HG03108 (cell line): ENCODE results near the gene MEIS2.

Source experiments
- ATAC-seq: cut with Tn5 transposase; IDR thresholded peaks from one replicate; pipeline ENCODE4 v1.9.1; 2021; ENCODE audit warnings: moderate library complexity; ENCODE audit not compliant: unreplicated experiment

Gene MEIS2

DNA sequence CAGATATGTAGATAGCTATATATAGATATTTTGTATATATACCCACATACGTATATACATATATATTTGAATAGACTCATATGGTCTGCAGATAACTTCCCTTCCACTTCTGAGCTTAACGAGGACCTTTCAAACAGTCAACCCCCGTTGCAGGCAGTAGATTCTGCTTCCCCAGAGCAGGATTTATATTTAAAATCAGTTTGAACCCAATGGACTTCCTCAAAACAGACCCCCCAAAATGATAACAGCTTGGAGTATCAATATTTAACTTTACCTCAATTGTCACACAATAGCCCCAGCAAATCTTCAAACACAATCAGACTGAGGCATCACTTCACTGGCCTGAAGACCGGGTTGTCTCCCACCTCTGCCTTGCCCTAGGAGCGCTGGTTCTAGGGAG lies 218.3 kb downstream of the MEIS2 start:
- ATAC-seq, result no peak

DNA sequence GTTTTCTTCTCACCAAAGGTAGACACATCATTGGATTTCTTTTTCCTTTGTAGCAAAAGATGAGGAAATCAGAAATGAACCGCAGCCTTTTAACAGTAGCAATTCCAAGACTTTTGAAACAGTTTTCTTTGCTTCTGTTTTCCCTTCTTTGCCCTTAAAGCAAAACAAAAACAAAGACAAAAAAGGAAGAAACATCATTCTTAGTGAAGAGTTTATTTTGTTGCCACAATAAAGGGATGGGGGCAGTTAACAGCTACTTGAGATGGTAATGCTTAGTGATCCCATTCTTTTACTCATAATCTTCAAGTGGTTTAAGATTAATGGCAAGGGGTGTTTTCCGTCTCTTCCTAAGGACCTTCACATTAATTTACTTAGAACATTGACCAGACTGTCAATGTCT lies 218.8 kb downstream of the MEIS2 start:
- no peak for ATAC-seq

DNA sequence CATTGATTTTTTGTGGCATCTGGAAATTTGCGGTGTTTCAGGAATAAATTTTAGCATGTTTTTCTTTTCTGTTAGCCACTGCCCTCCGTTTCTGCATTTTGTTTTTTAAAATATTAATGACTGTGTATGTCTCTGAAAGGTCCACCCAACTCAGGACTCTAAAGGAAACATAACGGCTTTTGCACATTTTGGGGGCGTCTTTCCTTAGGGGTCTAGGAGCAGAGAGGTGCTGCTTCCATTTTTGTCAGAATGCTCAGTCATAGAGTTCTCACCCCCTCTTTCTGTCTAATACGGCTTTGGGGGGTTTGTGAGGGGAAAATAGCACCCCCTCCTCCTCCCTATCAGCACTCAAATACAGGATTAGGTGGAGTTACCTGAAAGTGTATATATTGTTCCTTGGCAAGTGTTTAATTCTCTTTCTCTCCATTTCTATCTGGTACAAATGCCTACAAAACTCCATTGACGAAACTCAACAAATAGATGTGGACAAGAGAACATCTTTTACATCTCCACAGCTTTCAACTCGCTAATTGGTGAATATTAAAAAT lies 219.4 kb downstream of the MEIS2 start:
- ATAC-seq, result no peak

GRCh38 chr15:36880224-36880912 lies 220.0 kb downstream of the MEIS2 start:
- no peak for ATAC-seq

DNA sequence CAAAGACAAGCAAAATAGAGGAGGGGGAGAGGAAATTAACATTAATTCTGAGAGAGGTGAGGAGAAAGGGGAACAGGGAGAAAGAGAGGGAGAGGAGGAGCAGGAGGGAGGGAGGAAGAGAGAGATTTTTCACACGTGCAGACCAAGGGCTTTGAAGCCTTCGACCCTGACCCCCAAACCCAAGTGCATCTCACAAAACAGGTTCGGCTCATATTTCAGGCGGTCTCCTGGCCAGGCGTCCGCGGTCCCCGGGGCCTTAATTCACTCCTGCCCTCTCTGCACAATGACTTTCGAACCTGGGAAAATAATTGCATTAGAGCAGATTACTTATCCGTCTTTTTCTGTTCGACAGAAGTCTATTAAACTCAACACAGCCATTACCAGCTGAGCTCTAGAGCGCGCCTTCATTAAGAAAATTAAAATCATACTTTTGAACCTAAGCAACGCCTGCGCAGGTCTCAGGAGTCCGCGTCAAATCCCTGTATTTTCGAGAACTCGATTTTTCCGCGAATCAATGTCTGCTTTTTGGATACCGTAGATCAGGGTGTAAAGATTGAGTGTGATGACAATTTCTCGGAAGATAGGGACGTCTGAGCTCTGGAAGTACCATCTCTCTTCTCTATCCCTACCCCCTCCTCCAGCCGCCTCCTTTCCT lies 220.7 kb downstream of the MEIS2 start:
- ATAC-seq, result no peak

GRCh38 chr15:36878684-36879262 lies 221.6 kb downstream of the MEIS2 start:
- ATAC-seq, result no peak

DNA sequence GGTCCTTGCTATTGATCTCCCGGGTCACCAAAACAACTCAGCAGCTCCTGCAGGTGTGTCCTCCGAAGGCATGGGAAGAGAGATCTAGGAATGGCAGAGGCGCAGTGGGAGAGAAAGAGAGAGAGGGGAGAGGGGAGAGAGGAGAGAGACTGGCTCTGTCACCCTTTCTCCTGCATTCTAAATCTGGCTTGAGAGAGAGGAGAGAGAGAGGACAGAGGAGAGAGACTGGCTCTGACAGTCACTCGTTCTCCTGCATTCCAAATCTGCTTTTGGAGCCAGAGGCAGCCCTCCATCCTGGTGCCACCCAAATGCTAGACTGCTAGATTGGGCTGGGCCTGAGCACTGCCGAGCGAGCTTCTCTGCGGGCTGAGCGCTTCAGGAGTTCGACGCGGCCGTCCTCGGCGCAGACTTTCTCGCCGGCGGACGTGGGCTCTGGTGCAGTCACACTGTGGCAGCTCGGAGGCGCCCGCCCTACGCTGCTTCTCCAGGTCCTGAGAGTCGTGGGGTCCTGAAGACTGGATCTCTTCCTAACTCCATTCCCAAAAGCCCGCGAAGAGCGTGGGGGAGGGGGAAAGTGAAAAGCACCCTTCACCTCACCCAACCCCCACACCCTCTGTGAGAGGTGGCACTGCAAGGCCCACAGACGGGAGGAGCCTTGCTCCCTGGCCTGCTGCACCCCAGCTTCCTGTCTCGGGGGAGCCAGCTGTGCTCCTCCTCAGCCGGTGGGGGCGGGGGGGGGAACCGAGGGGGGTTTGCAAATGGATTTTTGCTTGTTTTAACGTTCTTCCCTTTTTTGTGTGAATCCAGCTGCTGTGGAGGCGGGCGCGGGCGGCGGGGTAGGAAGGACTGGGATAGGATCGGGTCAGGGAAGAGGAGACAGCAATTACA lies 222.3 kb downstream of the MEIS2 start:
- ATAC-seq, result no peak

DNA sequence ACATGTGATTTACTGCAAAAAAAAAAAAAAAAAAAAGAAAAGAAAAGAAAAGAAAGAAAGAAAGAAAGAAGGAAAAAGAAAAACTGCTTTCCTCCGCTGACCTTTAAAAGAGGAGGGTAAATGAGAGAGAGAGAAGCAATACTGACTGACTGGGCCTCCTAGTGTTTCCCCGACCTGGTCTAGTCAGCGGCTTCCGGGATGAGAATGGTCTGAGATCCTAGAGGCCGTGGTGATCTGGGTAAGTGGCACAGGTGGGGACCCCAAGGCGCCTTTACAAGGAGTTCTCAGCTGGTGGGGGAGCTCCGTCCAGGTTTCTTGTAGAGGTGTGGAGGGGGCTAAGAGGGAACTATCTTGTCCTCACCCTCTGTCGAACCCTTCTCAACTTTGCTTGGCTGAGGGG lies 223.1 kb downstream of the MEIS2 start:
- no peak for ATAC-seq

GRCh38 chr15:36875740-36876334 lies 224.5 kb downstream of the MEIS2 start:
- no peak for ATAC-seq

- no peak for ATAC-seq
These were observed 225.4 kb downstream of the MEIS2 start for GRCh38 chr15:36874930-36875329.

GRCh38 chr15:36867436-36867835 lies 232.9 kb downstream of the MEIS2 start:
- ATAC-seq, result no peak

DNA sequence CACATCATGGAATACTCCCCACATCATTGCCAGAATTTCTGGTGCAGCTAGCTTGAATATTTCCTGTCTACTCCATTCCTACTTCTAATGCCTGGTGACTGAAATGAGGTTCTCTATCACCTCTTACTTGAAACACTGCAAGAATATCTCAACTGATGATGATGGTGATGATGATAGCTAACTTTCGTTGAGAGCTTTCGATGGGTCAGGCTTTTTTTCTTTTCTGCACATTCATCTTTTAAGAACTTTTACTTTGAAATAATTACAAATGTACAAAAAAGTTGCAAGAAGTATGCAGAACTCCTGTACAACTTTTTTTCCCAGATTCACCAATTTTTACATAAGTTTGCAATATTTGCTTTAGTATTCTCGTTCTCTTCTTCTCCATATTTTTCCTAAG lies 233.5 kb downstream of the MEIS2 start:
- no peak for ATAC-seq

DNA sequence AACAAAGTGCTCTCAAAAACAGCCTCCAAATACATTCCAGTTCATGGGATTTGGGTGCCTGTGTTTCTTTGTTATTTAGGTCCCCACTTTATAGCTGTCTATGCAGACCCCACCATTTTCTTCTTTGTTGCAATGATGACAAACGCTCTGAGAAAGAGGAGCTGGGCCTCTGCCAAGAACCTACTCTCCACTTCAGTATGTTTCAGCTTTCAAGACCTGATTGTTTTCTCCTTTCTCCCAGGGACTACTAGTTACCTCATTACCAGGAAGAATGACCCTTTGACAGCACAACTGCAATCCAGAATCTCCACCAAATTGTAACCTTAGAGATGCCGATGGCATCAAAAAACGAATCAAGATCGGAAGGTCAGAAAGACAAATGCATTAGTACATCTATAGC lies 236.8 kb downstream of the MEIS2 start:
- no peak for ATAC-seq

DNA sequence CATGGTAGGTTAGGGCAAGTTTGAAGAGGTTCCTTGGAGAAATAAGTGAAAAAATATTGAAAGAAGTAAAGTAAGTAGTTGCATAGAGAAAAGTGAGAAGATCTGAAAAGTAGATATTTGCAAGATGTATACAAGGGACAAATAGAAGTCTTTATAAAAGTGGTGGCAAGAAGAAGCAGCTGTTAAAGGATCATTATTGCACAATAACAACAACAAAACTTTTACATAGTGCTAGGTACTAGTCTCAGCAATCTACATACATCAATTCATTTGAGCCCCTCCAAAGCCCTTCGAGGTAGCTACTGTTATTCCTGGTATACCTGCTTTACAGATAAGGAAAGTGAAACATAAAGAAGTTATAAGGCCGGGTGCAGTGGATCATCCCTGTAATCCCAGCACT lies 239.6 kb downstream of the MEIS2 start:
- no peak for ATAC-seq

- ATAC-seq, result no peak
These were observed 241.9 kb downstream of the MEIS2 start for GRCh38 chr15:36858423-36858822.

DNA sequence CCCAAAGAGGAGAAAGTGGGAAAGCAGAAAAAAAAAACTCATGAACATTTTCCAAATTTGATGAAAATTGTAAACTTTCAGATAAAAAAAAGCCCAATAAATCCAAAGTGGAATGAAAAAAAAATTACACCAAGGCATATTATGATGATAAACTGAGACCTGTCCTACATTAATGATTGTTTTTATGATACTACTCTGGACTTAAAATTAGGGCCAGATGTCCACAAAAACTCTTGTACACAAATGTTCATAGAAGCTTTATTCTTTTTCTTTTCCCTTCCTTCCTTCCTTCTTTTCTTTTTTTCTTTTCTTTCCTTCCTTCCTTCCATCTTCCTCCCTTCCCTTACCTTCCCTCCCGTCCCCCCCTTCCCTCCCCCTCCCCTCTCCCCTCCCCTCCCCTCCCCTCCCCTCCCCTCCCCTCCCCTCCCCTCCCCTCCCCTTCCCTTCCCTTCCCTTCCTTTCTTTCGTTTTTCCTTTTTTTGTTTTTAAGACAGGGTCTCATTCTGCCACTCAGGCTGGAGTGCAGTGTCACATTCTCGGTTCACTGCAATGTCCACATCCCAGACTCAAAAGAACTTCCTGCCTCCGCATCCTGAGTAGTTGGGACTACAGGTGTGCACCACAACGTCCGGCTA lies 243.9 kb downstream of the MEIS2 start:
- ATAC-seq, result no peak

GRCh38 chr15:36850864-36851263 lies 249.5 kb downstream of the MEIS2 start:
- ATAC-seq, result no peak

DNA sequence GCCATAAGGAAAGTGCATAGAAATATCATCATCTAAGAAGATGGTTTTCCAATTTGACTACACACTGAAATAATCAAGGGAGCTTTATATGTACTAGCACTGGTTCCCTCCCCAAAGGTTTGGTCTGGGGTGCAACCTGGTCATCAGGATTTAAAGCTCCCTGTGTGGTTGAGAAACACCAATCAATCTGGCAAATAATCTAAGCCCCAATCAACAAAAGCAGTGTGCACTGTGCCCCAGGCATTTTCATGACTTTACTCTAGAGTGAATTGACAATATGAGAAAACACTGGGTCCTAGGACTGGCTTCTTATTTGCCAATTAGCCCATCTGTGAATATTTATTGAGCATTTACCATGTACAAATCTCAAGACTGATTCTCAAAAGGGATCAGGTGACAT lies 255.1 kb downstream of the MEIS2 start:
- ATAC-seq, result no peak

DNA sequence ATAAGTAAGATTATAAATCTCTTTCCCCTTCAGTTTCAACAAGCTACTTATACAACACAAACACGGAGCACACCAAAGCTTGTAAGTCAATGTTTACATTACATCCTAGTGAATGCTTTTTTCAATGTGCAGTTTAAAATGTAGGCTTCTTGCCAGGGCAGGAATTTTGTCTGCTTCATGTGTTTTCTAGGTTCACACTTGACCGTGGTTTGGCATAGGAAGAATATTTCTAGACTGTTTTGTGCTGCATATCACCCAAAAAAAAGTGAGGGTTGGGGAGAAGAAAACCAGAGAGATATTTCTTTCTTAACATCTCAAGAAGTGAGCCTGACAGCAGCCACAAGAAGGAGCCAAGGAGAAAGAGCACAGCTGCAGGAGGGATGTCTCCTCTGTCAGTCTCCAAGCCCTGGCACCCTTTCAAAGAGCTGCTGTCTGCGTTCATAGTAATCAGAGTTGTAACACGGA lies 255.8 kb downstream of the MEIS2 start:
- no peak for ATAC-seq

DNA sequence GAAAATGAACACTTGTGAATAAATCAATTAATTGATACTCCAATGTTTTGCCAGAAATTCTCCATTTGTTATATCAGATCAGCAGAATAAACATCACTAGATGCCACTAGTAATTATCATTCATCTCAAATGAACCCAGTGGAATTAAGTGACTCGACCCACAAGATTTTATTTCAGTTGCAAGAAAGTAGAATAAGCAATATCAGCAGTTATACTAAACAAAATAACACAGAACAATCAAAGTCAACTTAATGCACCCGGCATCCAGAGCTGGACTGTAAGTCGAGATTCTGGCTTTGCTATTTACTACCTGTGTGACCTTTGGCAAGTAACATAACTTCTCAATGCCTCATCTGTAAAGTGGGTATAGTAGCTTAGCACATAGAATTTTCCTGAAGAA lies 256.5 kb downstream of the MEIS2 start:
- no peak for ATAC-seq
